MM.1S (cell line): Measurements from ENCODE around the gene S1PR1.

Source experiments
- CTCF ChIP-seq: fragments of 300-600 bp; sonication (generic); IDR thresholded peaks from 2 replicates; pipeline ENCODE4 v1.5.1; 2016; ENCODE audit warnings: antibody characterized with exemption, low read length, mixed read lengths
- EZH2 ChIP-seq: fragments of 300-600 bp; sonication (generic); optimal IDR thresholded peaks from 2 replicates; pipeline ENCODE3; 2017; ENCODE audit warnings: low read depth, mild to moderate bottlenecking, antibody characterized with exemption, low read length, mixed read lengths

DNA sequence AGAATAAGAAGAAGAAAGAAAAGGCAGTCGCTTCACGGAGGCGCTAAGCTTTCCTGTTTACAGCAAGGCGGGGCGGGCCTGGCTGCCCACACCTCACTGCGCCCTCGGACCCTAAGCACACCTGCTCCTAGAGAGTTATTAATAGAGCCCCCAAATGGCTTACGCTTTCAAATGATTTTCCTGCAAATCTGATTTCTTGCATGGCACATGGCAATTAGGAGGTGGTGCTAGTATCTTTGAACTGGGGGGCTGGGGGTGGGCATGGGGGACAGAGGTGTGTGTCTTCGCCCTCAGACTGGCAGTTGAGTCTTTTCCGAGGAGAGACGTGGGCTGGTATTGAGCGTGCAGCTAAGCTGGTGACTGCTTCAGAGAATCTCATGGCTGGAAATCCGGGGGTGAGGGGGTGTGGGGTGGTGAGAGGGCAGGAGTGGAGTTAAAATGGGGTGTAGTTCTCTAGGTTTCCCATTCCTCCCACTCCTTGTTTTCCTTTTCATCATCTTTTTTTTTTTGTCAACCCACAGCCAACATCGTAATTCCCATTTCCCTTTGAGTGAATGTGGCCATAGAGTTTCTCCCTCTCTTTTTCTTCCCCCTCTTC lies 1.3 kb downstream of the S1PR1 start:
- no peak for TF ChIP-seq CTCF
- TF ChIP-seq EZH2 = no peak
